T-helper 2 cell (primary cell): ENCODE measurements around the gene EDDM13.
A peak's percentile ranks its signal among the peaks of the same experiment; 100 is the strongest.
"Not testable (repeated sequence)": the region's sequence is repeated elsewhere in the genome, so short reads cannot be mapped to it uniquely, and the experiment has no call there.

ENCODE experiments used
- DNase-seq, 5 experiments: peaks; one replicate each; pipeline versions ENCODE4 v3.0.0 to v3.0.0-alpha.2; 2012 to 2022

EDDM13 gene

DNA sequence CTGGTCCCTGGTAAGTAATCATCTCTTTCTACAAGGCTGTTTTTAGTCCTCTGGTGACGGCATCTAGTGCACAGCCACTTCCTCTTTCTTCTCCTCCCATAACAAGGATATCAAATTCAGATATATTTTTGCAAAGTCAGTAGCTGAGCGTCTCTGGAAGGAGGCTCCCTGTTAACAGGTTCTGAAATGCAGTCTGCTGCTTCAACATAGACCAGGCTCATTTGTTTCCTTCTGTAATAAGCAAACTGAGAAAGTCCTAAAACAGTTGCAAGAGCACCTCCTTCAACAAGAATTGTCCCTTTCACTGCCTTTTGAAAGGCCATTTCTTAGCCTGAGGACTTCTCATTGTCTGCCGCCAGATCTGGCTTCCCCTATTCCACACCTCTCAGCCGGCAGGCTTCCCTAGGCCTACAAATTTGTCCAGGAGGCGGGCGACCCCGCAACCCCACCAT, 49.5 kb downstream of the EDDM13 start:
- DNase-seq = no peak

DNA sequence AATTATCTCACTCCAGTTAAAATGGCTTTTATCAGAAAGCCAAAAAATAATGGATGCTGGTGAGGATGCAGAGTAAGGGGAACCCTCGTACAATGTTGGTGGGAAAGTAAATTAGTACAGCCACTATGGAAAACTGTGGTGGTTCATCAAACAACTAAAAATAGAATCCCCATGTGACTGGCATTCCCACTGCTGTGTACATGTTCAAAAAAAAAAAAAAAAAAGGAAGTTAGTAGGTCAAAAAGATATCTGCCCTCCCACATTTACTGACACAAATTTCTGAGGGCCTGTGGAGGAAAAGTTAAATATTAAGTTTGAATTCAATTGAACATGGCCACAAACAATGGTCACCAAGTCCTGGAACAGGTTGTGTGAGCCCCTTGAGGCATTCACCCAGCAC, 51.9 kb downstream of the EDDM13 start:
- no peak for DNase-seq

DNA sequence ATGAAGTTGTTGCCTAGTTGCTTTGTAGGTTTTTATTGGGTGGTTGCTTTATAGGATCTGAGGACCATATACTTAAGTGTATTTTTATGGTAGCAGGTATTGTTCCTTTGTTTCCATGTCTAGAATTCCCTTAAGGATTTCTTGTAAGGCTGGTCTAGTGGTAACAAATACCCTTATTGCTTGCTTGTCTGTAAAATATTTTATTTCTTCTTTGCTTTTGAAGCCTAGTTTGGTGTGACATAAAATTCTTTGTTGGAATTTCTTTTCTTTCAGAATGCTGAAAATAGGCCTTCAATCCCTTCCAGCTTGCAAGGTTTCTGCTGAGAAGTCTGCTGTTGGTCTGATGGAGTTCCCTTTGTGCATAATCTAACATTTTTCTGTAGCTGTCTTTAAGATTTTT, 60.1 kb downstream of the EDDM13 start:
- DNase-seq = no peak

DNA sequence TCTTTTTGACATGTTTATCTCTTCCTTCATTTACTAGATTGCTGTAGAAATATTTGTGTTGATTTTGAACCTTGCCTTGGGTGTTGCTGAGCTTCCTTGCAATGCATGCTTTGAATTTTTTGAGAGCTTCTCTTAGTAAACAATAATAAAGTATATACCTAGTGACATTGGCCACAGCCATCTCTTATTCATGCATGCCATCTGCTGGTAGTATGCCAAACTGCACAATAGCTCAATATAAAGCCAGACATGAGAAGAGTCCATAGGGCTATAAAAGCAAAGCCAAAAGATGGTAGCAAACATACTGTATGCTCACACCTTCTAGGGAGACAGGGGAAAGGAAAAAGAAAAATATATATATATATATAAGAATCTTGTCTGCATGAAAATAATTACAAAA, 61.0 kb downstream of the EDDM13 start:
- DNase-seq = peak in 3 of 5 experiments; percentile 6 to 55 (median 10)

DNA sequence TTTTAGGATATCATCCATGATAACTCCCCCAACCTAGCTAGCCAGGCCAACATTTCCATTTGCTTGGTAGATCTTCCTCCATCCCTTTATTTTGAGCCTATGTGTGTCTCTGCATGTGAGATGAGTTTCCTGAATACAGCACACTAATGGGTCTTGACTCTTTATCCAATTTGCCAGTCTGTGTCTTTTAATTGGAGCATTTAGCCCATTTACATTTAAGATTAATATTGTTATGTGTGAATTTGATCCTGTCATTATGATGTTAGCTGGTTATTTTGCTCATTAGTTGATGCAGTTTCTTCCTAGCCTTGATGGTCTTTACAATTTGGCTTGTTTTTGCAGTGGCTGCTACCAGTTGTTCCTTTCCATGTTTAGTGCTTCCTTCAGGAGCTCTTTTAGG, 62.8 kb downstream of the EDDM13 start:
- not testable (repeated sequence) for DNase-seq

DNA sequence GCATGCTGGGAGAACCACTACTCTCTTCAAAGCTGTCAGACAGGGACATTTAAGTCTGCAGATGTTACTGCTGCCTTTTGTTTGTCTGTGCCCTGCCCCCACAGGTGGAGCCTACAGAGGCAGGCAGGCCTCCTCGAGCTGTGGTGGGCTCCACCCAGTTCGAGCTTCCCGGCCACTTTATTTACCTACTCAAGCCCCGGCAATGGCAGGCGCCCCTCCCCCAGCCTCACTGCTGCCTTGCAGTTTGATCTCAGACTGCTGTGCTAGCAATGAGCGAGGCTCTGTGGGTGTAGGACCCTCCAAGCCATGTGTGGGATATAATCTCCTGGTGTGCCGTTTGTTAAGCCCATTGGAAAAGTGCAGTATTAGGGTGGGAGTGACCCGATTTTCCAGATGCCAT, 64.5 kb downstream of the EDDM13 start:
- not testable (repeated sequence) for DNase-seq

DNA sequence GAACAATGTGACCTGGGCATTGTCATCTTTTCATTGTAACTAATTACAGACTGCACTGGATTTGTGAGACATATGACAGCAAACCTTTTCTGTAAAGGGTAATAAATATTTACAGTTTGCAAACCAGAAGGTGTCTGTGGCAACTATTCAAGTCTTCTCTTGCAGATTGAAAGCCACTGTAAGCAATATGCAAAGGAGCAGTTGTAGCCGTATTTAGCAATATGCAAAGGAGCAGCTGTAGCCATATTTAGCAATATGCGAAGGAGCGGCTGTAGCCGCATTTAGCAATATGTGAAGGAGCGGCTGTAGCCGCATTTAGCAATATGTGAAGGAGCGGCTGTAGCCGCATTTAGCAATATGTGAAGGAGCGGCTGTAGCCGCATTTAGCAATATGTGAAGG, 66.5 kb downstream of the EDDM13 start:
- not testable (repeated sequence) for DNase-seq

DNA sequence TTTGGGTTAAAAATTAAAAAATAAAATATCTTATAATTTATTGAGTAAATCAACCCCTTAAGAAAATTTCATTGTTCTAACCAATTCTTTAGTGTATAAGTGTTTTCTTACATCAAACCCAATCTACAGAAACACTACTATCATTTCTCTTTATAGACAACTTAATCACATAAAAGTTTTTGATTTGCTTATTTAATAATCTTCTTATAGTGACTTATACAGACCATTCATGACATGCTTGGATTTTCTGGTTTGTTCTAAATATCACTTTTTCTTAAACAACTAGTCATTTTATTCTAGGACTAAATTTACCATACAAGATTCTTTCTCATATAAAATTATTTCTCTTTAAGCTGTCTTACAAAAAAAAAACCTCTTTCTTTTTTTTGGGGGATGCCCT, 69.4 kb downstream of the EDDM13 start:
- no peak for DNase-seq

DNA sequence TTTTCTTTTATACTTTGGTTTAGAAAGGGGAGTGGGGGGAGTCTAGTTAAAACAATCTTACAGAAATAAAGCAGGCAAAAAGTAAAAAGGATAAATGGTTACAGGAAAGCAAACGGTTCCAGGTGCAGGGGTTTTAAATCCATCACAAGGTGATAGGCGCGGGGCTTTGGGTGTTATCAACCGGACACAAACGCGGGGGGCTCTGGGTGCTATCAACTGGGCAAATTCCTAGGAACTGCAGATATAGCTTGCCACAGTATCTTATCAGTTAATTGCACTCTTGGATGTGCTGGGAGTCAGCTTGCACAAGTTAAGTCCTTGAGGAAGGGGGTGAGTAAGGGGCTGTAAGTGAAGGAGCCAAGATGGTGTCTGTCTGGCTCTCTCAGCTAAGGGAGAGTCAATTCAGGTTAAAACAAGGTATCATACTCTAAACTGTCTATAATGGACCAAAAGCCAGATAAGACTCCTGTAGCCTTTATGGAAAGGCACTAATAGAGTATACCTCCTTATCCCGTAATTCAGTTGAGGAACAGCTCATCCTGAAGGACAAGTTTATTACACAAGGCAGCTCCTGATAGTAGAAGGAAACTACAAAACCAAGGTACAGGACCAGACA, 74.7 kb downstream of the EDDM13 start:
- no peak for DNase-seq

DNA sequence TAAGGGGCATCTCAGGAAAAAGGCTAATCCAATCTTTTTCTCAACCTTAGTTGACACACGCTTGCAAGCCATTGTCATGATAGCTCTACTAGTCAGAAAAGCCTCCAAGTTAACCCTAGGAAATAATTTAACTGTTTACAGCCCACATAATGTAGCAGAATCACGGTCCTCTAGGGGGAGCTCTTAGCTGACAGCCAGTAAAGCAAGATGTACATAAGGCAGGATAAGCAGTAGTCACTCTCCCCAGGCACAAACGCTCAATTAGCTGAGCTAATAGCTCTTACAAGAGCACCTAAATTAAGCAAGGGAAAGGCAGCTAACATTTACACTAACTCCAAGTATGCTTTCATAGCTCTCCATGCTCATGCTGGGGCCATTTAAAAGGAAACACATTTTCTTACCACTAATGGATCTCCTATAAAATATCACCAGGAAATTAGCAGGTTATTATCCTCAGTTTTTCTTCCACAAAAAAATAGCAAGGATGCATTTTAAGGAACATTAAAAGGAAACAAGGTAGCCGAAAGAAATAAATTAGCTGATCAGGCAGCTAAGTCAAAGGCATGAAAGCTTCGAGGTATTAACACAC, 75.8 kb downstream of the EDDM13 start:
- peak in 1 of 5 experiments; percentile 35 for DNase-seq

DNA sequence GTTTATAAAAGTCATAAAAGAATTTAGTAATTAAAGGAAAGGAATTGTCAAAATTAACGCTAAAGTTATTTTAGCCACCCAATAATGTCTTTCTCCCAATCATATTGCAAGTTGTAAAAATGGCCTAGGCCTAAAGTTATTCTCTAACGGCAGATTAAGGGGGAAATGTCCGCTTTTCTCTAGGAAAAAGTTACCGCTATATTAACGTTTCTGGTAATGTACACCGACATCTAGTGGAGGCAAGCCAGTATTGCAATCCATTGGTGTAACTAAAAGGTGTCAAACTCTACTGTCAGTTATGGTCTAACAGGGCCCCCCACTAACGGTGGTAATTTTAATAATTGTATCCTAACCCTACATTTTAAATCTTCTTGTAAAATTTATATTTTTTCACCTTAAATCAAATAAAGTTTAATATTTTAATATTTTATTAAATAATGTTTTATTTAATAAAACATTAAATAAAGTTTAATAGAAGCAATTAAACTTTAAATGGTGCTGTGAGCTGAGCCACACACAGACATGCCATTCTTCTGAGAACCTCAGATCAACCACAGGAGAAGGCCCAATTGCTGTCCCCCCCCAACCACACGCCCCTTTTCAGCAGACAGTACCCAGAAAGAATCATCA, 78.0 kb downstream of the EDDM13 start:
- peak in 4 of 5 experiments; percentile 8 to 47 (median 16) for DNase-seq

DNA sequence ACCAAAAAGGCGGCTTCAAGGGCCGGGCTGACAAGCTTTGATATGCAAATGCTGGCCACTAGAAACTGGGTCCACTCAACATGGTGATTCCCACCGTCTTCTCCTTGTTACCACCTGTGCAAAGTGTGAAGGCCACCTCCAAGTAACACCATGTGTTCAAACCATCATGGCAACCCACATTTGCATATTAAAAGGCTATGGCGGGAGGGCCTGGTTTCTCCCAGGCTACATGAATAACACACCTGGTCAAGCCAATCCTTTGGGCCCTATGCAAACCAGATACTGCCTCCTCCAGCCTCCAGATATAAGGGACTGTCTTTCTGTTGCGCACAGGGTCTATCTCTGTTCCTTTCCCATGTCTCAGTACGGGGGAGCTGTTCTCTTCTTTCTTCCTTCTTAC, 78.7 kb downstream of the EDDM13 start:
- no peak for DNase-seq

DNA sequence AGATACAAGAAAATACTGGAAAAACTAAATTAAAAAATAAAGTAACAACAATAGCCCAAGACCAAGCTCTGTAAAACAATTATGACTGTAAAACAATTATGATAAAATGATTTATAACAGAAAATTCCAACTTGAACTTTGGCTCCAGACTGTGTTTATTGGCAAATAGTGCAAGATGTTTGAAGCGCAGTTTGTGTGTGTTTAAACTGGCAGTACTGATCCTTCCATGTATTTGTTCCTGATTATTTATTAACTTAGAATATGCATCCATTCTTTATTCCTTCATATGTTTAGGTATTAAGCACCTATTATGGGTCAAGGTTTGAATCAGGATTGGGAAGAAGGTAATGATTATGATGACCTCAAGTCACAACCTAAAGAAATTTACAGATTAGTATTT, 83.0 kb downstream of the EDDM13 start:
- DNase-seq = no peak

DNA sequence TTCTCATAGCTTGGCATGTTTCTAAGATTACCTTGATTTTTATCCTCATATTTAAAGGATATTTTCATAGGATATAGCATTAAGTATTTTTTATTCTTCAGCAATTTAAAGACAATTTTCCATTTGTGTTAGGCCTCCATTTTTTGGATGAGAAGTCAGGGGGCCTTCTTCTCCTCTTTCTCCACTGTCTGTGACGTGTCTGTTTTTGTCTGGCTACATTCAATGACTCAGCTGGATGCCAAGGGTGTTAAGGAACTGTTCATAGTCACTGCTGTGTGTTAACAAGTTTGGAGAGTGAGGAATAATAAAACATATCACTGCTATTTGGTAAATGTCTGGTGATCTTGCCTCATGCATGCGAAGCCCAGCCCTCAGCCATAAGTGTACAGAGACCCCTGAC, 84.4 kb downstream of the EDDM13 start:
- DNase-seq = no peak
